Suprapubic skin (tissue), 4 donors: ENCODE data around the gene DDR2.
"Not testable (repeated sequence)": the region's sequence is repeated elsewhere in the genome, so short reads cannot be mapped to it uniquely, and the experiment has no call there.

Experiments used
- EP300 ChIP-seq: sonication (generic); formaldehyde crosslinking; IDR thresholded peaks from one replicate; pipeline ENCODE4 v1.6.1; 2017; ENCODE audit warnings: antibody characterized with exemption
- POLR2A ChIP-seq, 2 donors: fragments of 450-650 bp; IDR thresholded peaks; one replicate each; pipeline ENCODE4 v1.6.1; 2017; ENCODE audit warnings: antibody characterized with exemption in 2 of 2, mild to moderate bottlenecking in 2 of 2, moderate library complexity in 2 of 2
- POLR2AphosphoS5 ChIP-seq, 3 donors: sonication (generic); formaldehyde crosslinking; IDR thresholded peaks; one replicate each; pipeline ENCODE4 v1.6.1; 2017; ENCODE audit warnings: antibody characterized with exemption in 3 of 3
- TF ChIP-seq, protein P1 (sequence below), 2 donors: fragments of 200-600 bp in 1 of 2; fragments of 450-650 bp in 1 of 2; sonication (generic) in 1 of 2; IDR thresholded peaks; one replicate each; pipeline ENCODE4 v1.5.1; 2016 to 2019; ENCODE audit warnings: antibody characterized with exemption in 2 of 2, mild to moderate bottlenecking in 1 of 2, moderate library complexity in 1 of 2

DNA sequence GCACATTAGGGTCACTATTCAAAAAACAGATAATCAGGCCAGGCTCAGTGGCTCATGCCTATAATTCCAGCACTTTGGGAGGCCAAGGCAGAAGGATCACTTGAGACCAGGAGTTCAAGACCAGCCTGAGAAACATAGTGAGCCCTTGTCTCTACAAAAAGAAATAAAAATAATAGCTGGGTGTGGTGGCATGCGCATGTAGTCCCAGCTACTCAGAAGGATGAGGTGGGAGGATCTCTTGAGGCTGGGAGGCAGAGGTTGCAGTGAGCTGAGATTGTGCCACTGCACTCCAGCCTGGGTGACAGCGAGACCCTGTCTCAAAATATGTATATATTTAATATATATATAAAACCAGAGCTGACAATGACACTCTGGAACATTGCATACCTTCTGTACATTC, 180.1 kb downstream of the DDR2 start:
- TF ChIP-seq, protein P1, sequence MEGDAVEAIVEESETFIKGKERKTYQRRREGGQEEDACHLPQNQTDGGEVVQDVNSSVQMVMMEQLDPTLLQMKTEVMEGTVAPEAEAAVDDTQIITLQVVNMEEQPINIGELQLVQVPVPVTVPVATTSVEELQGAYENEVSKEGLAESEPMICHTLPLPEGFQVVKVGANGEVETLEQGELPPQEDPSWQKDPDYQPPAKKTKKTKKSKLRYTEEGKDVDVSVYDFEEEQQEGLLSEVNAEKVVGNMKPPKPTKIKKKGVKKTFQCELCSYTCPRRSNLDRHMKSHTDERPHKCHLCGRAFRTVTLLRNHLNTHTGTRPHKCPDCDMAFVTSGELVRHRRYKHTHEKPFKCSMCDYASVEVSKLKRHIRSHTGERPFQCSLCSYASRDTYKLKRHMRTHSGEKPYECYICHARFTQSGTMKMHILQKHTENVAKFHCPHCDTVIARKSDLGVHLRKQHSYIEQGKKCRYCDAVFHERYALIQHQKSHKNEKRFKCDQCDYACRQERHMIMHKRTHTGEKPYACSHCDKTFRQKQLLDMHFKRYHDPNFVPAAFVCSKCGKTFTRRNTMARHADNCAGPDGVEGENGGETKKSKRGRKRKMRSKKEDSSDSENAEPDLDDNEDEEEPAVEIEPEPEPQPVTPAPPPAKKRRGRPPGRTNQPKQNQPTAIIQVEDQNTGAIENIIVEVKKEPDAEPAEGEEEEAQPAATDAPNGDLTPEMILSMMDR (IDR thresholded peaks at IDR 0.05) = not testable (repeated sequence)
- TF ChIP-seq POLR2AphosphoS5 (IDR thresholded peaks at IDR 0.05); POLR2A (IDR thresholded peaks at IDR 0.05); EP300: not testable (repeated sequence)
